ENCODE results near the gene MED10. TPM values are rescaled to one million over a fixed set of nuclear protein-coding genes. Genes with fewer than 3 reads are reported as not detected.

The MED10 gene
- polyA plus RNA-seq, 1 of the 3 experiments (the other 2 are of a cell fraction) = 75.9 TPM

DNA sequence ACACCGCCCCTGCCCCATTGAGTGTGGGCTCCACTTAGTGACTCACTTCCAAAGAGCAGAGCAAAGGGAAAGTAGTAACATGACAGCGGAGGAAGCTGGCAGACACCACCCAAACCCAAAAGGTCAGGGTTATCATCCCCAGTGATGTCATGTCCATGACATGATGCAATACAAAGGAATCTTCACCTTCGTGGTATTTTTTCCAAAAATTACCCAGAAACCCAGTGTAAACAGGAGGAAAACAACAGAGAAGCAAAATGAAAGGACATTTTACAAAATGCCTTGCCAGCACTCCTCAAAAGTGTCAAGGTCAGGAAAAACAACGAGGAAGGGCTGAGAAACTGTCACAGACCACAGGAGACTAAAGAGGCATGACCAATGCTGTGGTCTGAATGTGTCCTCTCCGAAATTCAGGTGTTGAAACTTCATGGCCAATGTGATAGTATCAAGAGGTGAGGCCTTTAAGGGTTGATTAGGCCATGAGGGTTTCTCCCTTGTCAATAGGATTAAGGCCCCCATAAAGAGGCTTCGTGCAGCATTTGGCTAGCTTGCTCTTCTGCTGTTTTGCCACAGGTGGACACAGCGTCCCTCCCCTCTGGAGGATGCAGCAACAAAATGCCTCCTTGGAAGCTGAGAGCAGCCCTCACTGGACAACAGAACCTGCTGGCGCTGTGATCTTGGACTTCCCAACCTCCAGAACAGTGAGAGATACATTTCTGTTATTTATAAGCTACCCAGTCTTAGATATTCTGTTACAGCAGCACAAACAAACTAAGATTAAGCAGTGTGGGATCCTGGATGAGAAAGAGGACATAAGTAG is 30.5 kb upstream of the MED10 start:
- H3K4me3 ChIP-seq (ENCODE audit: low read depth in 2 of 2, low read length in 1 of 2) = no peak overlapping the region
- POLR2A ChIA-PET = no interaction called here

GRCh38 chr5:6408260-6408596 is 29.9 kb upstream of the MED10 start:
- ChIA-PET CTCF (no interaction called here), POLR2A (no interaction called here)
- no peaks in the 10 kb centered on the region for H4K20me1 ChIP-seq (ENCODE audit: insufficient read depth)
- no peaks in the 10 kb centered on the region for H3K9me2 ChIP-seq
- H3K9me3 ChIP-seq = no peaks in the 10 kb centered on the region
- no peaks in the 10 kb centered on the region for H3K36me3 ChIP-seq (replicated peaks in 1 of 2; ENCODE audit: control insufficient read depth in 1 of 2, insufficient read depth in 2 of 2, low read length in 1 of 2)
- H3K4me1 ChIP-seq (ENCODE audit: control insufficient read depth in 1 of 2, insufficient read depth in 2 of 2, low read depth in 1 of 2, low read length in 1 of 2) = no peaks in the 10 kb centered on the region
- no peak overlapping the region for H3K4me2 ChIP-seq
- TF ChIP-seq TCF12 (IDR thresholded peaks at IDR 0.05) (no peak), GABPA (IDR thresholded peaks at IDR 0.05; ENCODE audit: low read depth) (no peak), EZH2phosphoT487 (IDR thresholded peaks at IDR 0.05; ENCODE audit: borderline replicate concordance, low read depth) (no peak), YY1 (IDR thresholded peaks at IDR 0.05; ENCODE audit: low read depth) (no peak), JUND (IDR thresholded peaks at IDR 0.05) (no peak), RAD21 (IDR thresholded peaks at IDR 0.05; ENCODE audit: low read length) (no peak), FOXJ3 (CRISPR knock-in tag; IDR thresholded peaks at IDR 0.05) (no peak), USF2 (IDR thresholded peaks at IDR 0.05; ENCODE audit: borderline replicate concordance, low read depth, low read length) (no peak), REST (IDR thresholded peaks at IDR 0.05; ENCODE audit: low read depth, low read length) (no peak), MXI1 (IDR thresholded peaks at IDR 0.05; ENCODE audit: low read depth, low read length) (no peak), NFIC (IDR thresholded peaks at IDR 0.05; ENCODE audit: borderline replicate concordance) (no peak), TEAD4 (IDR thresholded peaks at IDR 0.05; ENCODE audit: borderline replicate concordance, insufficient read depth) (no peak)
- TF ChIP-seq, protein P1, sequence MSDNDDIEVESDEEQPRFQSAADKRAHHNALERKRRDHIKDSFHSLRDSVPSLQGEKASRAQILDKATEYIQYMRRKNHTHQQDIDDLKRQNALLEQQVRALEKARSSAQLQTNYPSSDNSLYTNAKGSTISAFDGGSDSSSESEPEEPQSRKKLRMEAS (IDR thresholded peaks at IDR 0.05; ENCODE audit: low read depth) = no peak
- H3F3A ChIP-seq (replicated peaks; ENCODE audit: insufficient read depth) = no peaks in the 10 kb centered on the region
- no peak for DNase-seq
- H3K27me3 ChIP-seq (ENCODE audit: insufficient read depth) = no peaks in the 10 kb centered on the region
- 18% methylated on average over 5 of the region's 5 CpGs for WGBS (ENCODE audit: low lambda C conversion rate)
- no peaks in the 10 kb centered on the region for H3K79me2 ChIP-seq (ENCODE audit: insufficient read depth)
- H3K4me3 ChIP-seq (ENCODE audit: low read depth in 2 of 2, low read length in 1 of 2) = no peak overlapping the region
- H2AFZ ChIP-seq (ENCODE audit: low read depth) = no peak overlapping the region
- no peak overlapping the region for H3K9ac ChIP-seq
- H3K27ac ChIP-seq (ENCODE audit: low read depth in 2 of 2, low read length in 1 of 2) = no peak overlapping the region

More for the DNA sequence above, 30.5 kb upstream of the MED10 start:
- no peak overlapping the region for H2AFZ ChIP-seq (ENCODE audit: low read depth)
- no peak overlapping the region for H3K4me2 ChIP-seq
- H3K27ac ChIP-seq (ENCODE audit: low read depth in 2 of 2, low read length in 1 of 2) = no peak overlapping the region
- H3K4me1 ChIP-seq (ENCODE audit: control insufficient read depth in 1 of 2, insufficient read depth in 2 of 2, low read depth in 1 of 2, low read length in 1 of 2) = no peaks in the 10 kb centered on the region
- no peaks in the 10 kb centered on the region for H3K27me3 ChIP-seq (ENCODE audit: insufficient read depth)
- no peaks in the 10 kb centered on the region for H3K36me3 ChIP-seq (replicated peaks in 1 of 2; ENCODE audit: control insufficient read depth in 1 of 2, insufficient read depth in 2 of 2, low read length in 1 of 2)
- no peaks in the 10 kb centered on the region for H3K9me2 ChIP-seq
- no peaks in the 10 kb centered on the region for H4K20me1 ChIP-seq (ENCODE audit: insufficient read depth)
- H3F3A ChIP-seq (replicated peaks; ENCODE audit: insufficient read depth) = no peaks in the 10 kb centered on the region
- CTCF ChIA-PET = interaction anchor here (1.4 kb wide), 1 partner anchor 10 kb away, joined by 3 read pairs; no protein-coding TSS in a partner anchor
- WGBS (ENCODE audit: low lambda C conversion rate) = 34% methylated on average over 7 of the region's 8 CpGs
- H3K79me2 ChIP-seq (ENCODE audit: insufficient read depth) = no peaks in the 10 kb centered on the region
- no peak for DNase-seq
- no peak for TF ChIP-seq GABPA (IDR thresholded peaks at IDR 0.05; ENCODE audit: low read depth)
- TF ChIP-seq, protein P2, sequence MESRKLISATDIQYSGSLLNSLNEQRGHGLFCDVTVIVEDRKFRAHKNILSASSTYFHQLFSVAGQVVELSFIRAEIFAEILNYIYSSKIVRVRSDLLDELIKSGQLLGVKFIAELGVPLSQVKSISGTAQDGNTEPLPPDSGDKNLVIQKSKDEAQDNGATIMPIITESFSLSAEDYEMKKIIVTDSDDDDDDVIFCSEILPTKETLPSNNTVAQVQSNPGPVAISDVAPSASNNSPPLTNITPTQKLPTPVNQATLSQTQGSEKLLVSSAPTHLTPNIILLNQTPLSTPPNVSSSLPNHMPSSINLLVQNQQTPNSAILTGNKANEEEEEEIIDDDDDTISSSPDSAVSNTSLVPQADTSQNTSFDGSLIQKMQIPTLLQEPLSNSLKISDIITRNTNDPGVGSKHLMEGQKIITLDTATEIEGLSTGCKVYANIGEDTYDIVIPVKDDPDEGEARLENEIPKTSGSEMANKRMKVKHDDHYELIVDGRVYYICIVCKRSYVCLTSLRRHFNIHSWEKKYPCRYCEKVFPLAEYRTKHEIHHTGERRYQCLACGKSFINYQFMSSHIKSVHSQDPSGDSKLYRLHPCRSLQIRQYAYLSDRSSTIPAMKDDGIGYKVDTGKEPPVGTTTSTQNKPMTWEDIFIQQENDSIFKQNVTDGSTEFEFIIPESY (IDR thresholded peaks at IDR 0.05; ENCODE audit: borderline replicate concordance, low read depth) = no peak
- no peak for TF ChIP-seq TAF1 (IDR thresholded peaks at IDR 0.05; ENCODE audit: borderline replicate concordance, low read depth, low read length)
- TF ChIP-seq USF2 (IDR thresholded peaks at IDR 0.05; ENCODE audit: borderline replicate concordance, low read depth, low read length) = no peak
- TF ChIP-seq FOXM1 (IDR thresholded peaks at IDR 0.05; ENCODE audit: low read depth) = no peak
- TF ChIP-seq RCOR1 (IDR thresholded peaks at IDR 0.05; ENCODE audit: low read length) = no peak
- no peak for TF ChIP-seq FOSL2 (IDR thresholded peaks at IDR 0.05; ENCODE audit: borderline replicate concordance, low read depth)
- no peaks in the 10 kb centered on the region for H3K9me3 ChIP-seq
- no peak overlapping the region for H3K9ac ChIP-seq

All from SK-N-SH (cell line).